Caco-2 (cell line): Measurements from ENCODE around the gene NETO1. TPM values are rescaled to one million over a fixed set of nuclear protein-coding genes. Genes with fewer than 3 reads are reported as not detected.

ENCODE experiments used
- BruUV-seq: library from RNA; stranded (reverse); fragments of 400-500 nt; replicated peaks from 2 replicates; lab custom pipeline; 2021; lab: Mats Ljungman, UMichigan
- CTCF ChIA-PET: fragments of 300-600 bp; sonication (Branson Sonifier 250); formaldehyde crosslinking; loops from one replicate; lab custom pipeline; 2022; ENCODE audit warnings: antibody characterized with exemption; lab: Charles Lee
- POLR2A ChIA-PET: fragments of 300-600 bp; sonication (Branson Sonifier 250); formaldehyde crosslinking; loops from one replicate; lab custom pipeline; 2022; ENCODE audit warnings: antibody characterized with exemption; lab: Charles Lee
- DNase-seq, 2 experiments: peaks; one replicate each; pipeline versions ENCODE4 v3.0.0 to v3.0.0-alpha.2; 2020 to 2022
- H3K27me3 ChIP-seq: replicated peaks from 2 replicates; pipeline ENCODE4 v1.6.0; 2011; ENCODE audit warnings: low read length; ENCODE audit not compliant: control insufficient read depth, insufficient read depth
- H3K36me3 ChIP-seq: 2 replicates; pipeline ENCODE4 v1.5.1; 2011; ENCODE audit warnings: low read length; ENCODE audit not compliant: control insufficient read depth, insufficient read depth
- H3K4me1 ChIP-seq: fragments of 250-450 bp; sonication (Bioruptor Pico); 2 replicates; pipeline ENCODE4 v1.5.1; 2020; ENCODE audit warnings: mild to moderate bottlenecking
- H3K4me3 ChIP-seq: 2 replicates; pipeline ENCODE4 v1.5.1; 2011; ENCODE audit warnings: low read depth, mild to moderate bottlenecking, control low read depth, low read length
- H3K9me3 ChIP-seq: fragments of 250-450 bp; sonication (Bioruptor Pico); 2 replicates; pipeline ENCODE4 v1.5.1; 2020; ENCODE audit warnings: mild to moderate bottlenecking, moderate library complexity
- H3K27ac Mint-ChIP-seq: one replicate; pipeline ENCODE4 v1.8.0; 2022; ENCODE audit warnings: mixed read lengths; ENCODE audit not compliant: unreplicated experiment
- H3K27me3 Mint-ChIP-seq: one replicate; pipeline ENCODE4 v1.8.0; 2022; ENCODE audit warnings: mixed read lengths; ENCODE audit not compliant: insufficient read depth, unreplicated experiment
- H3K36me3 Mint-ChIP-seq: one replicate; pipeline ENCODE4 v1.8.0; 2022; ENCODE audit warnings: mild to moderate bottlenecking, mixed read lengths; ENCODE audit not compliant: insufficient read depth, unreplicated experiment
- H3K4me1 Mint-ChIP-seq: one replicate; pipeline ENCODE4 v1.8.0; 2022; ENCODE audit warnings: low read depth, mixed read lengths; ENCODE audit not compliant: unreplicated experiment
- H3K4me3 Mint-ChIP-seq: one replicate; pipeline ENCODE4 v1.8.0; 2022; ENCODE audit warnings: mild to moderate bottlenecking, moderate library complexity, mixed read lengths; ENCODE audit not compliant: unreplicated experiment
- H3K9me3 Mint-ChIP-seq: one replicate; pipeline ENCODE4 v1.8.0; 2022; ENCODE audit warnings: mixed read lengths; ENCODE audit not compliant: unreplicated experiment
- intact Hi-C: fragments of 100-400 bp; cut with micrococcal nuclease; formaldehyde crosslinking; loops from one replicate; pipeline ENCODE4 v1.10.0; 2022; ENCODE audit not compliant: unreplicated experiment
- total RNA-seq: library from RNA; stranded (reverse); gene quantifications from 2 replicates; pipeline ENCODE4 v1.2.3, GENCODE V29; 2022
- TF ChIP-seq, protein P1 (sequence below), 2 experiments: fragments of 200-600 bp in 1 of 2; IDR thresholded peaks; 1 replicate in 1 of 2; 2 replicates in 1 of 2; pipeline versions ENCODE4 v1.5.1 to v1.8.0; 2011 to 2022; ENCODE audit warnings: antibody characterized with exemption in 1 of 2, control low read depth in 1 of 2, inconsistent platforms in 1 of 2, low read depth in 1 of 2, low read length in 1 of 2, mild to moderate bottlenecking in 1 of 2, moderate library complexity in 1 of 2; ENCODE audit not compliant: insufficient read depth in 1 of 2, severe bottlenecking in 1 of 2, unreplicated experiment in 1 of 2

Gene NETO1
- total RNA-seq, 1 experiment from 2014 or later = not detected

DNA sequence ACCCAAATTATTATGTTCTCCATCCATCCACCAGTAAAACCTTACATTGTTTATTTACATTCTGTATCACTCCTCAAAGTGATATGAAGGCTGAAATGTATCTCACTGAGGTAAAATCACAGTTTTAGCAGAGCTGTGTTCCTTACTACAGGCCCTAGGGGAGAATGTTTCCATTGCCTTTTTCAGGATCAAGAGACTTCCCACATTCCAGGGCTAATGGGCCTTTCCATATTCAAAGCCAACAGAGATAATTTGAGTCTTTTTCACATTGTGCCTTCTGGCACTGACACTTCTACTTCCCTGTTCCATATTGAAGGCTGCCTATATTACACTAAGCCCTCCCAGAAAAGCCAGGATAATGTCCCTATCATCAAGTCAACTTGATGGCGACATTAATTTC, 20.0 kb downstream of the NETO1 start:
- intact Hi-C loops = no loop called here
- H3K4me1 Mint-ChIP-seq = no peaks in the 10 kb centered on the region
- ChIA-PET POLR2A (no interaction called here), CTCF (no interaction called here)
- TF ChIP-seq, protein P1, sequence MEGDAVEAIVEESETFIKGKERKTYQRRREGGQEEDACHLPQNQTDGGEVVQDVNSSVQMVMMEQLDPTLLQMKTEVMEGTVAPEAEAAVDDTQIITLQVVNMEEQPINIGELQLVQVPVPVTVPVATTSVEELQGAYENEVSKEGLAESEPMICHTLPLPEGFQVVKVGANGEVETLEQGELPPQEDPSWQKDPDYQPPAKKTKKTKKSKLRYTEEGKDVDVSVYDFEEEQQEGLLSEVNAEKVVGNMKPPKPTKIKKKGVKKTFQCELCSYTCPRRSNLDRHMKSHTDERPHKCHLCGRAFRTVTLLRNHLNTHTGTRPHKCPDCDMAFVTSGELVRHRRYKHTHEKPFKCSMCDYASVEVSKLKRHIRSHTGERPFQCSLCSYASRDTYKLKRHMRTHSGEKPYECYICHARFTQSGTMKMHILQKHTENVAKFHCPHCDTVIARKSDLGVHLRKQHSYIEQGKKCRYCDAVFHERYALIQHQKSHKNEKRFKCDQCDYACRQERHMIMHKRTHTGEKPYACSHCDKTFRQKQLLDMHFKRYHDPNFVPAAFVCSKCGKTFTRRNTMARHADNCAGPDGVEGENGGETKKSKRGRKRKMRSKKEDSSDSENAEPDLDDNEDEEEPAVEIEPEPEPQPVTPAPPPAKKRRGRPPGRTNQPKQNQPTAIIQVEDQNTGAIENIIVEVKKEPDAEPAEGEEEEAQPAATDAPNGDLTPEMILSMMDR (IDR thresholded peaks at IDR 0.05; ENCODE audit: insufficient read depth in 1 of 2, low read depth in 1 of 2, low read length in 1 of 2, severe bottlenecking in 1 of 2, unreplicated experiment in 1 of 2) = no peak
- Histone ChIP-seq H3K27me3 (no peaks in the 10 kb centered on the region), H3K4me1 (no peaks in the 10 kb centered on the region), H3K36me3 (no peaks in the 10 kb centered on the region), H3K4me3 (no peak overlapping the region), H3K9me3 (no peaks in the 10 kb centered on the region)
- no peak for DNase-seq
- no peak overlapping the region for H3K27ac Mint-ChIP-seq
- H3K9me3 Mint-ChIP-seq = no peaks in the 10 kb centered on the region
- H3K4me3 Mint-ChIP-seq = no peak overlapping the region
- no peaks in the 10 kb centered on the region for H3K36me3 Mint-ChIP-seq
- BruUV-seq = no TSS peak
- peaks cover 7% of the 10 kb centered on the region for H3K27me3 Mint-ChIP-seq

DNA sequence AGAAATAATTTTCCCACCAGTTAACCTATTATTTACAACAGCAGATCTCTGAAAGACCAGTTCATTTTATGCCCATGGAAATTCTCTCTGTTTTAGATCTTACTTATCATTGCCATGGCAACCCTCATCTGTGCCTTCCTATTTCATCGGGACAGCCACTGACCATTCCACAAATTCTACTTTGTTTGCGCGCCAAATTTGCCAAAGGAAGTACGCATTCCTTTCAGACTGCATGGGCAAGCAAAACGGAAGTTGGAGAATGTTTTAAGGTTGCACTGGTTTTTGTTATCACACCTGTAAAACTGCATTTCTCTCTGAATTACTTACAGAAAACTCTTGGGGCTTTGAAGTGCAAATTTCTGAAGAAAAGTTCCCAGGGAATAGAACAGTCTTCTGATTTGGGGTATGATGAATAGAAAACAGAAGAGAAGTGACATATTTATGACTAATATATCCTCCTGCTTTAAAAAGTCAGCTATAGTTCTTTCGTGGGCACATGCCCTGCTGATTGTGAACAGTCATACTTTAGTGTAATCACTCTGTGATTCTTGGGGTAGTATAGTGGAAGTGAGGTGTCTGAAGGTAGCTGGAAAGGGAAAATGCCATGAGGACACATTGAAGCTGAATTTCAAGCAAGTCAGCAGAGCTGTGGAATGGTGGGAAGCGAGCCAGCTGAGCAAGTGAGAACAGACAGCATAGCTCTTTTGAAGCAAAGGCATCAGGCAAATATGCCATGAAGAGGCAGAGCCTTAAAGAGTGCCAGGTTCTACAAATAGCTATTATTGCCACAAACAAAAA, 20.9 kb downstream of the NETO1 start:
- ChIA-PET POLR2A (no interaction called here), CTCF (no interaction called here)
- no peaks in the 10 kb centered on the region for H3K9me3 Mint-ChIP-seq
- H3K4me1 ChIP-seq = no peaks in the 10 kb centered on the region
- H3K27me3 Mint-ChIP-seq = peaks cover 7% of the 10 kb centered on the region
- no peaks in the 10 kb centered on the region for H3K36me3 ChIP-seq
- no peaks in the 10 kb centered on the region for H3K4me1 Mint-ChIP-seq
- H3K27ac Mint-ChIP-seq = no peak overlapping the region
- DNase-seq = no peak
- no peak overlapping the region for H3K4me3 Mint-ChIP-seq
- no peaks in the 10 kb centered on the region for H3K36me3 Mint-ChIP-seq
- no TSS peak for BruUV-seq
- H3K27me3 ChIP-seq = no peaks in the 10 kb centered on the region
- H3K9me3 ChIP-seq = no peaks in the 10 kb centered on the region
- TF ChIP-seq, protein P1 (IDR thresholded peaks at IDR 0.05; ENCODE audit: insufficient read depth in 1 of 2, low read depth in 1 of 2, low read length in 1 of 2, severe bottlenecking in 1 of 2, unreplicated experiment in 1 of 2) = no peak
- no peak overlapping the region for H3K4me3 ChIP-seq
- intact Hi-C loops = no loop called here

DNA sequence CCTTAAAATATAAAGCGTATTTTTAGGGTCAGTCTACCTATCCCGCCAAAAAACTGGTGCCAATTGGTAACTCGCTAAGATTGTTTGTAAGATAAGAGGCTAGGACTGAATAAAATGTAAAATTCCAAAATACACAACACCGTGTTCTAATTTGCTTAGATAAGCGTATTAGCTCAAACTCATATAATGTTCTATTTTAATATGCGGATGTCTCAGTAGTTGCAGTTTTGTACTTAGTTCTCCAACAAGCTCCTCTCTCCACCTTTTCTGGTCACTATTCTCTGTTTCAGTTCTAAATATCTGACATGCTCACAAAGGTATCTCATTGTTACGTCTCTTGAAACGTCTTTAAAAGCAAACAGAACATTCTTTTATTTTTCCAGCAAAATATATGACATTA, 24.0 kb downstream of the NETO1 start:
- no peaks in the 10 kb centered on the region for H3K9me3 ChIP-seq

More for the DNA sequence above, 24.0 kb downstream of the NETO1 start:
- H3K4me1 Mint-ChIP-seq = no peaks in the 10 kb centered on the region
- H3K4me3 Mint-ChIP-seq = no peak overlapping the region
- TF ChIP-seq, protein P1 (IDR thresholded peaks at IDR 0.05; ENCODE audit: insufficient read depth in 1 of 2, low read depth in 1 of 2, low read length in 1 of 2, severe bottlenecking in 1 of 2, unreplicated experiment in 1 of 2) = no peak
- BruUV-seq = no TSS peak
- POLR2A ChIA-PET = no interaction called here
- intact Hi-C loops = no loop called here
- H3K9me3 Mint-ChIP-seq = no peaks in the 10 kb centered on the region
- no peaks in the 10 kb centered on the region for H3K36me3 Mint-ChIP-seq
- CTCF ChIA-PET = no interaction called here
- Histone ChIP-seq H3K36me3 (no peaks in the 10 kb centered on the region), H3K4me3 (no peak overlapping the region), H3K4me1 (no peaks in the 10 kb centered on the region), H3K27me3 (no peaks in the 10 kb centered on the region)
- no peak overlapping the region for H3K27ac Mint-ChIP-seq
- DNase-seq = no peak
- H3K27me3 Mint-ChIP-seq = peaks cover 7% of the 10 kb centered on the region
